ENCODE results near the gene PSMB2.

DNA sequence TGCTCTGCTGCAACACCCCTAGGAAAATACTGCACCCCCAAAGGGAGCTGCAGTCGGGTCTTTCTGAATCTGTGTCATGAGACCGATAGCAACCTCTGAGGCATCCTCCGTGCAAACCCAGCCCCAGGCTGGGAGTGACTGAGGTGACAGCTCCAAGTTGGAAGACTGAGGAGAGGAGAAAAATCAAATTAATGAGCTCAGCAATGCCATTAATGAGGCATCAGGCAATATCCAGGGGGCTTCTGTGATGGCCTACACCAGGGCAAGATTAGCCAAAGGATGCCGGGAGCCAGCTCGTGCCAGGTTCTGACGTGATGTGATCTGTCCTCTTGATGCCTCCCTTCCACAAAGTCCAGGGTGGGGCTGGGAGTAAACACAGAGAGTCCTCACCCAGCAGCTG lies 30.8 kb upstream of the PSMB2 start:
- TF ChIP-seq, protein P1, sequence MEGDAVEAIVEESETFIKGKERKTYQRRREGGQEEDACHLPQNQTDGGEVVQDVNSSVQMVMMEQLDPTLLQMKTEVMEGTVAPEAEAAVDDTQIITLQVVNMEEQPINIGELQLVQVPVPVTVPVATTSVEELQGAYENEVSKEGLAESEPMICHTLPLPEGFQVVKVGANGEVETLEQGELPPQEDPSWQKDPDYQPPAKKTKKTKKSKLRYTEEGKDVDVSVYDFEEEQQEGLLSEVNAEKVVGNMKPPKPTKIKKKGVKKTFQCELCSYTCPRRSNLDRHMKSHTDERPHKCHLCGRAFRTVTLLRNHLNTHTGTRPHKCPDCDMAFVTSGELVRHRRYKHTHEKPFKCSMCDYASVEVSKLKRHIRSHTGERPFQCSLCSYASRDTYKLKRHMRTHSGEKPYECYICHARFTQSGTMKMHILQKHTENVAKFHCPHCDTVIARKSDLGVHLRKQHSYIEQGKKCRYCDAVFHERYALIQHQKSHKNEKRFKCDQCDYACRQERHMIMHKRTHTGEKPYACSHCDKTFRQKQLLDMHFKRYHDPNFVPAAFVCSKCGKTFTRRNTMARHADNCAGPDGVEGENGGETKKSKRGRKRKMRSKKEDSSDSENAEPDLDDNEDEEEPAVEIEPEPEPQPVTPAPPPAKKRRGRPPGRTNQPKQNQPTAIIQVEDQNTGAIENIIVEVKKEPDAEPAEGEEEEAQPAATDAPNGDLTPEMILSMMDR (IDR thresholded peaks at IDR 0.05; ENCODE audit: insufficient read depth, low read length), result no peak
- no peak for TF ChIP-seq POLR2AphosphoS5 (IDR thresholded peaks at IDR 0.05; ENCODE audit: low read depth)
- TF ChIP-seq, protein P2, sequence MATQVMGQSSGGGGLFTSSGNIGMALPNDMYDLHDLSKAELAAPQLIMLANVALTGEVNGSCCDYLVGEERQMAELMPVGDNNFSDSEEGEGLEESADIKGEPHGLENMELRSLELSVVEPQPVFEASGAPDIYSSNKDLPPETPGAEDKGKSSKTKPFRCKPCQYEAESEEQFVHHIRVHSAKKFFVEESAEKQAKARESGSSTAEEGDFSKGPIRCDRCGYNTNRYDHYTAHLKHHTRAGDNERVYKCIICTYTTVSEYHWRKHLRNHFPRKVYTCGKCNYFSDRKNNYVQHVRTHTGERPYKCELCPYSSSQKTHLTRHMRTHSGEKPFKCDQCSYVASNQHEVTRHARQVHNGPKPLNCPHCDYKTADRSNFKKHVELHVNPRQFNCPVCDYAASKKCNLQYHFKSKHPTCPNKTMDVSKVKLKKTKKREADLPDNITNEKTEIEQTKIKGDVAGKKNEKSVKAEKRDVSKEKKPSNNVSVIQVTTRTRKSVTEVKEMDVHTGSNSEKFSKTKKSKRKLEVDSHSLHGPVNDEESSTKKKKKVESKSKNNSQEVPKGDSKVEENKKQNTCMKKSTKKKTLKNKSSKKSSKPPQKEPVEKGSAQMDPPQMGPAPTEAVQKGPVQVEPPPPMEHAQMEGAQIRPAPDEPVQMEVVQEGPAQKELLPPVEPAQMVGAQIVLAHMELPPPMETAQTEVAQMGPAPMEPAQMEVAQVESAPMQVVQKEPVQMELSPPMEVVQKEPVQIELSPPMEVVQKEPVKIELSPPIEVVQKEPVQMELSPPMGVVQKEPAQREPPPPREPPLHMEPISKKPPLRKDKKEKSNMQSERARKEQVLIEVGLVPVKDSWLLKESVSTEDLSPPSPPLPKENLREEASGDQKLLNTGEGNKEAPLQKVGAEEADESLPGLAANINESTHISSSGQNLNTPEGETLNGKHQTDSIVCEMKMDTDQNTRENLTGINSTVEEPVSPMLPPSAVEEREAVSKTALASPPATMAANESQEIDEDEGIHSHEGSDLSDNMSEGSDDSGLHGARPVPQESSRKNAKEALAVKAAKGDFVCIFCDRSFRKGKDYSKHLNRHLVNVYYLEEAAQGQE (IDR thresholded peaks at IDR 0.05; ENCODE audit: insufficient replicate concordance, low read depth), result no peak

Measured in HL-60 (cell line).